NCI-H748 treated with DMSO at 0.1 percent for 48 hours (cell line): ENCODE results near the gene SPATA24.
"Not testable (repeated sequence)": the region's sequence is repeated elsewhere in the genome, so short reads cannot be mapped to it uniquely, and the experiment has no call there.

Source experiments
- DNase-seq: peaks from one replicate; lab custom pipeline; 2025; lab: John Stamatoyannopoulos, UW

The SPATA24 gene

DNA sequence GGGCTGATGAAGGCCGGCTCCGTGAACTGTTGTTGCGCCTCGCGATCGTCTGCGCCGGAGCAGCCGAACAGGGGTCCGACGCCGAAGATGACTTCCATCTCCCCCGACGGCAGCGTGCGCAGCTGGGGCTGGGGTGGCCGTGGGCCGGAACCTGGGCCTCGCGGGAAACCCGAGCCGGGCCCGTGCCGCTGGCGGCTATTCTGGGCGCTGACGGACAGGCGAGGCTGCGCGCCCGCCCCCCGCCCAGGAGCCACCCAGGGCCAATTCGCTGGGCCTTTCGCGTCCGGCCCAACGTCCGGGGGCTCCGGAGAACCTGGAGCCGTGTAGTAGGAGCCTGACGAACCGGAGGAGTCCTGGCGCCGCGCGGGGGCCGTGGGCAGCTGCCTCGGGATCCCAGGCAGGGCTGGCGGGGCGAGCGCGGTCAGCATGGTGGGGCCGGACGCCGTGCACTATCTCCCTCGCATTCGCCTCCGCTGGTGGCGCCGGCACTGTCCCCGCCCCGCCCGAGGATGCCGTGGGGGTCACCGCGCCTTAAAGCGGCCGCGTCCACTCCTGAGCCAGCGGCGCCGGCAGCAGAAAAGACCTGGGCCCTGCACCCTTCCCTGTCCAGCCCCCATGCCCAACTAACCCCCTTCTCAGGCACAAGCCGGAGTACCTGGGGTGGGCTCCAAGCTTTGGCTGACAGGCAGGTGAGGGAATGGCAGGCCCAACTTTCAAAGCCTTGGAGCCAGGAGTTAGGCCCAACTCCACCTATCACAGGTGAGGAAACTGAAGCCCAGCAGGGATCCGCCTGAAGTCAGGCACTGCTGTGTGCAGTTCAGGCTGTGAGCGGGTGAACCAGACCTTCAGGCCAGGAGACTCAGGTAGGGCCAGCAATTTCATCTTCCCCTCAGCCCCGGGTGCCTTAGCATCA, 9.0 kb downstream of the SPATA24 start, which contains the start of gene PROB1:
PROB1 (minus strand) TSS at position 451 of the 913 bp plus-strand sequence; CDS start at position 428, 23 bp downstream.
- DNase-seq: no peak

DNA sequence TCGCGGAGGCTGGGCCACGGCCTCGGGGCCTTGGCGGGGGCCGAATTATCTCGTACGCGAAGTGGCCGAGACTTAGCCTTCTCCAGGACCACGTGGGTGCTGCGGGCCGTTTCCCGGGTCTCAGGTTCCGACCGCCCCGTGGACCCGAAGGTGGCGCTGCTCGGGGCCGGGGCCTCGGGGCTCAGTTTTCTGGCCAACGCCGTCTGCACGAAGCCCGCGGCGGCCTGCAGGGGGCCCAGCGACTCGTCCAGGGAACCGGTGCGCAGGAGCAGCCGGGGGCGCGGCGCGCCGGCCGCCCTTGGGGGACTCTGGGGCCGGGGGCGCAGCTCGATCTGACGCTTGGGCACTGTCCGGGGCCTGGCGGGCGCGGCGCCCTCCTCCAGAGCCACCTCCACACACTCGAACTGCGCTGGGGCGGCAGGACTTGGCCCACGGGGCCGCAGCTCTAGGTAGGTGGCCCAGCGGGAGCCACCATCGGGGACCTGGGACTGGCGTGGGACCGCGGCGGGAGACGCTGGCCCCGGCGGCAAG, 9.7 kb downstream of the SPATA24 start:
- DNase-seq: no peak

DNA sequence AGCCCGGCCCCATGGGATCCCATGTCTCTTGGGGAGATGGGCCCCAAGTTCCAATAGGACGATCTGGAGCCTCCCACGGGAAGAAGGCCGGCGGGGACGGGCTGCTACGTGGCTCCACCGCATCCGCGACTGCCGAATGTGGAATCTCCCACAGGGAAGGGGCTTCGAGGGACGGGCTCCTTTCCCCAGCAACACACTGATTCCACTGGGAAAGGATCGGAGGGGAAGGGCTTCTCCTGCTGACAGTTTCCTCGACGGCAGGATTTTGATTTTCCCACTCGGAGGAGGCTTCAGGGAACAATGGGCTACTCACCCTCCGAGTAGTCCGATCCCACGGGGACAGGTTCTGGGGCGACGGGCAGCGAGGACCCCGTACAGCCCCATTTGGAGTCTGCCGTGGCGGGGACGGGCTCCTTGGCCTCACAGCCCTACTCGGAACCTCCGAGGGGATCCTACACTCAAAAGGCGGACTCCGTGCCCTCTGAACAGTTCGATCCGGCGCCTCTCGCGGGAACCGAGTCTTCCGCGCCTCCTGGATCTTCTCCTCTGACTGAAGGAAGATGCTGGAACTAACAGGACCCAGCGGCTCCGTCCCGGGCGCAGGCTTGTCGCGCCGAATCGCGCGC, 10.3 kb downstream of the SPATA24 start:
- no peak for DNase-seq

DNA sequence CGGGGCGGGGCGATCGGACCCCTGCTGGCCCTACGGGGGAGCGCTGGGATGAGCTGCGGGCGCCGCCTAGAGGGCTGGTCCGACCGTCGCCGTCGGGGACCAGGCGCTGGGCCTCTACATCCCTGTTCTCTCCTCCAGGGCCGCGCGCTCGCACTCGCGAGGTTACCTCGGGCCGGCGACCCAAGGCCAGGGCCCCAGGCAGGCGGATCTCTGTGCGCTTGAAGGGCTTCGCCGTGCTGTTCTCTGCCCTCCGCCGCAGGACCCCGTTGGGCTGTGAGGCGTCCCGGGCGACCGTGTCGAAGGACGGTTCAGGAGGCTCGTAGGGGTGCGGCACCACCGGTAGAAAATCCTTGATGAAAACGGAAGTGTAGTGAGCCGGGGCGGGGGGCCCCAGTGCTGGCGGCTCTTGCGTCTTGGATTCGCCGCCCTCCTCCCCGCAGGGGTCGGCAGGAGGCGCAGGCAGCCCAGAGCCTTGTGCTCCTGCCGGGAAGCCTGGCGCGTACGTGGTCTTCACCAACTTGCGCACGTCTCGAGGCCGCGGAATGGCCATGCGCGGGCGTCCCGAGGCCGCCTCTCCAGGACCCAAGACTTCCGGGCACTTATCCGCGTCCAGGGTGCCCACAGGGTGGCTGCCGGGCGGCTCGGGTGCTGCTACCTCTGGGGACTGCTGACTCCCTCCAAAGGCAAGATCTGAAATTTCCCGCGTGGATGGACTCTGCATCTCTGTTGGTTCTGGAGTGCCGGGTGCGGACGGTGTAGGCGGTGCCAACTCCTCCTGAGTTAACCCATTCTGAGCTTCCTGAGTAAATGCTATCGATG, 11.0 kb downstream of the SPATA24 start:
- peak; percentile 56 for DNase-seq

GRCh38 chr5:139392324-139392677, 11.6 kb downstream of the SPATA24 start:
- DNase-seq: no peak

DNA sequence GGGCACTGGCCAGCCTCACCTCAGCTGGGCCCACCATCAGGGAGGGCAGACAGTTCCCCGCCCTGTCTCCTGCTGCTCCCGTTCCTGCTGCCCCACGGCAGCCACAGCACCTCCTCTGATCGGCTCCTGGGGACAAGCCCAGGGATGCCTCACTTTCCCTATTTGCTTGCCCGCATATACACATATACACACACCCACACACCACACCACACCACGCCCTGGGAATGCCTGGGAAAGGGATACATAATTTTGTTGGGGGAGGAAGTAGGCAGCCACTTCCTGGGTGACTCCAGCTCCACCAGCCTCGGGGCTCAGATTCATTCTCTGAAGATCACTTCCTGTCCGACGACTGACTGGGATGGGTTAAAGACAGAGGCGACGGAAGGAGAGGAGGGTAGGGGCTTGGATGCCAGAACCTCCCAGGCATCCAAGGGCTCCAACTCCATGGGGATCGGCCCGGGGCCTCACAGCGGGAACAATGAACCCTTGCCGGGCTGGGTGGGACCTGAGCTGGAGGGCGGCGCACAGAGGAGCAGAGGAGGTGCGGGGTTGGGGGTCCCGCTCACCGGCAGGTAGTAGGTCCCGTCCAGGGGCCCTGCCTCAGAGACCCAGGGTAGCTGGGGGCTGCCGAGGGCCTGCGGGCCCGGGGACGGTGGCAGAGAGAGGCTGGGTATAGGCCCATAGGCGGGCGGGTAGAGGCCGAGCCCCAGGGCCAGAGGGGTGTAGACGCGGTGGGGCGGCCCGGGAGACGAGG, 12.1 kb downstream of the SPATA24 start:
- no peak for DNase-seq

- DNase-seq: no peak
Observed at GRCh38 chr5:139390639-139391569, 13.0 kb downstream of the SPATA24 start.

DNA sequence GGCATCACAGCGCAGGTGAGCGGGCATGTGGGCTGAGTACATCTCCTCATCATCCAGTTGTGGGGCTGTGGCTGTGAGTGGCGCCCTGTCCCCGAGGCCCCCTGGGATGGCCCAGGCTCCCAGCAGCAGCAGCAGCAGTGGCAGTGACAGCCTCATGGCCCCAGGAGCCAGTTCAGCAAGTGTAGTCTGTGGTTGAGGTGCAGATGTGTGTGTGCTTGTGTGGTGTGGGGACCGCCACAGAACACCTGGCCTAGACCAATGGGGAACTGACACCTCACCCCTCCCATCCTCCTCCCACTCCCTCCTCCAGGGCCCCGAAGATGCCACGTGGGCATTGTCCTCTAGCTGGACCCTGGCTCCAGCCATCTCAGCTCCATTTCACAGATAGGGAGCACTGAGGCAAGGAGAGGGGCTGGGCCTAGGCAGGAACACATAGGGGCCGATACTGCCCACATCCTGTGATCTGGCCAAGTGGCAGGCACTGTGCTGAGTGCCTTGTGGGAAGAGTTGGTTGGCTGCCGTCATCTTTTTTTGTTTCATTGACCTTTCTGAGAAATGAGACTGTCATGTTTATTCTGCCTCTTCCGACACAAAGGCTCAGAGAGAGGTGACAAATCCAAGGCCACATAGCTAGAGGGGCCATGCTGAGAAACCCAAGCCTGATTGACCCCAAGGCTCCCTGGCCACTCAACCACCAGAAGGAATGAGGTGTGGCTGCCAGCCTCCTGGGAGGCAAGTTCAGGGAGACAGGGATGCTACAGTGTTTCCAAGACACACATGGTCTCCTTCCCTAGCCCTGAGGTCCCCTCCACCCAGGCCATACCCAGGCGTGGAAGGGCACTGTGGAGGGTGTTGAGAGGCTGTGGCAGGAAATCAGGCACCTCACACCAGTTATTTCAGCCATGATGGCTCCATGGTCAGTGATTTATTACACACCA, 13.9 kb downstream of the SPATA24 start, which contains the start of gene MZB1:
MZB1 (minus strand) TSS at position 213 of the 938 bp plus-strand sequence; CDS start at position 156, 57 bp downstream.
- no peak for DNase-seq

DNA sequence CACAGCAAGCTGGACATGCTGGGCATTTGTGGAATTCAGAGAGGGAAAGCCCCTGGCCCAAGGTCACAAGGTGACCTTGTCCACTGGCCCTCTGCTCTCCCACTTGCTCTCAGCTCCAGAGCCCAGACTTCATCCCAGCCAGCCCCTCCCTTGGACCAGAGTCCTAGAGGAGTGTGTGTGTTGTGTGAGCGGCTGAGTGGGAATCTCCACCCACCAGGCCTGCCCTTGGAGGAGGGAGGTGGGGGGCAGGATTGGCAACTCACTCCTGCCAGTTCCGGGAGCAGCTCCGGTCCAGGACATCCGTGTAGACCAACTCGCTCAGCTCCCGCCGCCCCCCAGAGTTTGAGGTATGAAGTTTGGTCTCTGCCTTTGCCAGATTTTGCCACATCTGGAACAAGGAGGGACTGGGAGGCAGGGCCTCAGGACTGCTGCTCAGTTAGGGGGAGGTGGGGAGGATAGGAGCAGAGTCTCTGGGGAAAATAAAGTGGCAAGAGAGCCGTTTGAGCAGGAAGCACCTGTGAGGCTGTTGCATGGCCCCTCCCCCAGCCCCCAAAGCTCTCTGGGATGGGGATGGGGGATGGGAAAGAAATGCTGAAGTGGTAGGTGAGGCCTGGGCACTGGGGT, 15.6 kb downstream of the SPATA24 start:
- no peak for DNase-seq

- no peak for DNase-seq
Observed at GRCh38 chr5:139387611-139388197, 16.2 kb downstream of the SPATA24 start.

GRCh38 chr5:139386956-139387355, 16.9 kb downstream of the SPATA24 start:
- DNase-seq: not testable (repeated sequence)

DNA sequence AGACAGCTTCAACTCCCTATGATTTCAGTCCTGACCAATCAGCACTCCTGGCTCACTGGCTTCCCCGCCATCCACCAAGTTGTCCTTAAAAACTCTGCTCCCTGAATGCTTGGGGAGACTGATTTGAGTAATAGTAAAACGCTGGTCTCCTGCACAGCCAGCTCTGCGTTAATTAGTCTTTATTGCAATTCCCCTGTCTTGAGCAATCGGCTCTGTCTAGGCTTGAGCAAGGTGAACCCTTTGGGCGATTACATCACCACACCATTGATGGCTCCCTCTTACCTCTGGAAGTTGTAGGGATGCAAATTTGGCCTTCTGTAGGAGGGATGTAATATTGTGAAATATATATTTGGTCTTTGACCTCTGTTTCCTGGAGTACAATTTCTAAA, 17.8 kb downstream of the SPATA24 start:
- no peak for DNase-seq

DNA sequence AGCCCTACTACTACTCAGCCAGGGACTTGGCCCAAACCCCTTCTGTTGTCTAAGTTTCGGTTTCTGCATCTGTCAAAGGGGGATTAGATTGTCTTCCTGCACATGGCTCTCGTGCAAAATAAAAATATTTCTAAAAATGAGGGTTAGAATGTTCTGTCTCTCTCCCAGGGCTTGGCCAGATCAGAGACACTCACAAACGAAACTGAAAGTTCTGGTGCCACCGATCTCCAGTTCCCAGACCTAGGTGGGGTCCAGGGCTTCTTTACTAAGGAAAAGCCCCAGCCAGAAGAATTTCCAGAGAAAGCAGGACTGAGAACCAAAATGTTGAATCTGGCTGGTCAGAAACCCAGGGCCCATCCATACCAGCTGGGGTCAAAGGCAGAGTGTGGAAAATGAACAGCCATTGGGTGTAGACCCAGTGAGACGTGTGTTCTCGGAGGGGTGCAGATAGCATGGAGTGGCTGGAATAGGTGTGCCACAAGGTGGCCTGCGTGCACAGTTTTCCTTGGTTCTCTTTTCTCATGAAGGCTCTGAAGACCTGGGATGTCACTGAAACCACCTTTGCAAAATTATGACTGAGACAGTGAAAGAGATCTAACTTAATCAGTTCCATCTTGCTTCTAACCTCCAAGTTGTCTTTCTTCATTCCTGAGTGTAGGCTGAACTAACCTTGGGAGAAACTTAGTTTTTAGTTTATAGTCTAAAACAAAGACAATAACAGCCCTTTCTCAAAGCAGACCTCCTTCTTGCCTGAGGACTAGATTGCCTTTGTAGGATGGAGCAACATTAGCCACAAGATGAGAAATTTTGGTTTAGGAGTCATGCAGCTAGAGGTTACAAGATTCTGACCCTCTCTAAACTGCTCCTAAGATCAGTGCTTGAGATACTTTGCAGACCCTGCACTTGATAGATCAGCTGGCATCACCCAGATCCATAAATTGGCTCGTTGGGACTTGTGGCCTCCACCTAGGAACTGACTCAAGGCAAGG, 18.5 kb downstream of the SPATA24 start:
- DNase-seq: no peak

GRCh38 chr5:139384591-139385051, 19.3 kb downstream of the SPATA24 start:
- DNase-seq: no peak

DNA sequence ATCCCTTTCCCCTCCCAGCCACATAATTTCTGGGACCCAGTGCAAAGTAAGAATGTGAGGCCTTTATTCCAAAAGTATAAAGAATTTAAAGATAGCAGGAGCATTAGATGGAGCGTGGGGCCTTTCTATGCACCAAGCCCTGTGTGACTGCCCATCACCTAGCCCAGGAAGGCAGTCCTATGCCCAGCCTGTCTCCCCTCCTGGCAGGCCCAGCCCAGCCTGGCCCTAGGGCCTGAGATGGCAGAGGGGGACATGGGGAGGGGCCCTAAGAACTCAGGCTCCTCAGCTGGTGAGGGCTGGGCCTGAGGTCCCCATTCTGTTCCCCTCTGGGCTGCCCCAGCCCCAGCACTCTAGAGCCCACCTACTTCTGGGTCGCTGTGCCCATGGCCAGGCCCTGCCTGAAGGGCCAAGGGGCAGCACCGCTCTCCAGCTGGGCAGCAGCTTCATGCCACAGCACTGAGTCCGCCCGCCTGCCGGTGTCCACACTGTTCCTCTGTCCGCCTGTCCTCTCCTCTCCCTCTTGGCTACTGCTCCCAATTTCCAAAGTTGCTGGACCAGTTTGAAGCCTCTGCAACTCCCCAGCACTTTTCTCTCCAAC, 19.8 kb downstream of the SPATA24 start:
- no peak for DNase-seq

DNA sequence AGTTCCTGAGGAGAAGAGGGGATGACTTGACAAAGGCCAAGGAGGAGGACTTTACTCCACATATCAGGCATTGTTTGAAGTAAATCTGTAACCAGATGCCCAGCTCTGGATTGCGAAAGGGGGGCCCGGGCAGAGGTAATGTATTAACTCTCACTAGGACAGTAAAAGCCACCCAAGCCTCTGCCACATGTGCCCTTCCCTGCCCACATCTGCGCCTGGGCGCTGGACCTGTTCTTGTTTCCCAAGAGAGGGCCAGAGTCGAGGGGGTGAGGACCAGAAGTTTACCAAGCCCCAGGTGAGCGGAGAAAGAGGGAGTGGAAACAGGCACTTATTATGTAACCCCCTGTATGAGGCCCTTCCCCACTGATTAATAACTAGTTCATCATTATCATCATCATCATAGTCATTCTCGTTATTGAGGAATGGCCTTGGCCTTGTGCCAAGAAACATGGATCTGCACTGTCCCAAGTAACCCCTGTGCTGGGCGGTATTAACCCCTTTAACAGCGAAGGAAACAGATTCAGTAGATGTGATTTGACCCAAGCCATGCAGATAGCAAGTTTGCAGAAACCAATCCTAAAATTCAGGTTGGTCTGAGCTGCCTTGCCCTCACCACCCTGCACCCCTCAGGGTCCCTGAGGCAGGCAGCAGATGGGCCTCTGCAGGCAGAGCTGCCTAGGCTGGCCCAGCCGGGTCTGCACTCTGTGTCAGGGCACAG, 20.5 kb downstream of the SPATA24 start, which contains the start of gene SLC23A1:
SLC23A1 (minus strand) TSS at position 23 of the 718 bp plus-strand sequence. CDS start 44 bp downstream, outside the sequence.
- DNase-seq: no peak
